GM13976 (cell line): Measurements from ENCODE around the gene SERTAD3.
A peak's percentile ranks its signal among the peaks of the same experiment; 100 is the strongest.

ENCODE experiments used
- DNase-seq: peaks from one replicate; pipeline ENCODE4 v3.0.0; 2012; ENCODE audit warnings: low spot score
- in situ Hi-C: fragments of 300-500 bp; cut with MboI; formaldehyde crosslinking; loops from one replicate; pipeline ENCODE4 v1.12.0; 2022; ENCODE audit warnings: low sequenced_read_pairs, mixed read lengths, inconsistent platforms; ENCODE audit not compliant: unreplicated experiment
- TF ChIP-seq, protein P1 (sequence below): IDR thresholded peaks from 2 replicates; pipeline ENCODE4 v1.5.1; 2012; ENCODE audit warnings: borderline replicate concordance, mild to moderate bottlenecking; ENCODE audit not compliant: insufficient read depth; ENCODE audit errors: extremely low read depth, missing control alignments, control extremely low read depth

The SERTAD3 gene

DNA sequence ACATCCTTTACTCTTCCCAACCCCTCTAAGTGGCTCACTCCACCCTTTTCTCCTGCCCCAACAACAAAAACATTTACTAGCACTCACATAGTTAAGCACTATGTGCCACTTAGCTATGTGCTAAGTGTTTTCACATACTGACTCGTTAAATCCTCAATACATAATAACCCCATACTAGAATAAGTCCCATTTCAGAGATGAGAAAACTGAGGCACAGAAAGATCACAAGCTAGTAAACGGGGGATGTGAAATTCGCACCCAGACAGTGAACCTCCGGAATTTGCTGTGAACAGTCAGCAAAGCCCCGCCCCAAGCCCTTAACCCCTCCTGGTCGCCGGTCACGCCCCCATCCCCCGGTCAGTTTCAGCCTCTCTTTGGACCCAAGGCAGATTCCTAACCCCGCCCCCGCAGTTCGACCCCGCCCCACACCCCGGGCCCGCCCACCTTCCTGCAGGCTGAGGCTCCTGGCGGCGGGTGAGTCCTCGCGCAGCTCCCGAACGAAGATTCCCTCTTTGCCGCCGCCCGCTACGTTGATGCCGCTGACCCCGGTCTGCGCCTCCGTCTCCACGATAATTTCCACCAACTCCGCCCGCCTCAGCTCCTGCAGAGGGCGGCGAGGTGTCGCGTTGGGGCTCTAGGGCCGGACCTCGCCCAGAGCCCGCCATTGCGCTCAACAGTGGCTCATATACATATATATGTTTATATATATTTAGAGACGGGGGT, 40.7 kb downstream of the SERTAD3 start:
- in situ Hi-C loops = no loop called here
- TF ChIP-seq, protein P1, sequence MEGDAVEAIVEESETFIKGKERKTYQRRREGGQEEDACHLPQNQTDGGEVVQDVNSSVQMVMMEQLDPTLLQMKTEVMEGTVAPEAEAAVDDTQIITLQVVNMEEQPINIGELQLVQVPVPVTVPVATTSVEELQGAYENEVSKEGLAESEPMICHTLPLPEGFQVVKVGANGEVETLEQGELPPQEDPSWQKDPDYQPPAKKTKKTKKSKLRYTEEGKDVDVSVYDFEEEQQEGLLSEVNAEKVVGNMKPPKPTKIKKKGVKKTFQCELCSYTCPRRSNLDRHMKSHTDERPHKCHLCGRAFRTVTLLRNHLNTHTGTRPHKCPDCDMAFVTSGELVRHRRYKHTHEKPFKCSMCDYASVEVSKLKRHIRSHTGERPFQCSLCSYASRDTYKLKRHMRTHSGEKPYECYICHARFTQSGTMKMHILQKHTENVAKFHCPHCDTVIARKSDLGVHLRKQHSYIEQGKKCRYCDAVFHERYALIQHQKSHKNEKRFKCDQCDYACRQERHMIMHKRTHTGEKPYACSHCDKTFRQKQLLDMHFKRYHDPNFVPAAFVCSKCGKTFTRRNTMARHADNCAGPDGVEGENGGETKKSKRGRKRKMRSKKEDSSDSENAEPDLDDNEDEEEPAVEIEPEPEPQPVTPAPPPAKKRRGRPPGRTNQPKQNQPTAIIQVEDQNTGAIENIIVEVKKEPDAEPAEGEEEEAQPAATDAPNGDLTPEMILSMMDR = no peak
- peak; percentile 98 for DNase-seq

DNA sequence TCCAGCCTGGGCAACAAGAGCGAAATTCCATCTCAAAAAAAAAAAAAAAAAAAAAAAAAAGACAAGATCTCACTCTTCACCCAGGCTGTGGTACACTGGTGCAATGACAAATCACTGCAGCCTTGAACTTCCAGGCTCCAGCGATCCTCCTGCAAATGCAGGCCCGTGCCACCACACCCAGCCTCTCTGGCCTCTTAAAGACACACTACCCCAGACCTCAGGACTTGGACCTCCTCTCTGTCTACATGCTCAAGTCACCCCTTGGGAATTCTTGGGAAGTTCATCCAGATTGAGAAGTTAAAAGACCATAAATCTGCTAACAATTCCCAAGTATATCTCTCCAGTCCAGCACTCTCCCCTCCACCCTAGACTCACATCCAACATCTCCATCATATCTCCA, 43.6 kb downstream of the SERTAD3 start:
- TF ChIP-seq, protein P1 = no peak
- in situ Hi-C loops = no loop called here
- no peak for DNase-seq

DNA sequence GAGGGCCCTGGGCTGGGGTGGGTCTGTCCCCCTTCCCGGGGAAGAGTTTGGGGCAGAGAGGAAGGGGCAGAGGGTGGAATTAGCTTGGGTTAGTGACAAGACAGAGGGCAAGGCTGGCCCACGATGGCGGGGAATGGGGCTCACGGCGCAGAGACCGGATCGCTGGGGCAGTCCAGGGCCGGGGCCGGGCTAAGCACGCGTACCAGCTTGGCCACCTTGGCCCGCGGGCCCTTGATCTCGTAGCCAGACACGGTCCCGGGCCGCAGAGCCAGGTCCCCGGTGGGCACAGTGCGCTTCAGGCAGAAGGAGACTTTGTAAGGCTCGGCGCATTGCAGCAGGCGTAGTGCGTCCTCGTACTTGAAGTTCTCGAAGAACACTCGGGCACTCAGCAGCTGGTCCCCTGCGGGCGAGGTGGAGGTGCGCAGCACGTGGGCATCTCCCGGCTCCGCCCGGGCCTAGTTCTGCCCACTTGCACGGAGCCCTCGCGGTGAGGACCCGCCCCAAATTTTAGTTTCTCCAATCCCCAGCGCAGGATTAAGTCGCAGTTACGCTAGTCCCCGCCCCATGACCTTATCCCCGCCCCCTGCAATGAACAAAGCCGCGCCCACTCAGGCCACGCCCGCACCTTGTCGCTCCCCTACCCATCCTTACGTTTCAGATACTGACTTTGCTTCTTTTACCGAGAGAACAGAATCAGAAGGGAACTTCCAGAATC, 45.6 kb downstream of the SERTAD3 start:
- TF ChIP-seq, protein P1 = no peak
- in situ Hi-C loops = no loop called here
- peak; percentile 62 for DNase-seq

DNA sequence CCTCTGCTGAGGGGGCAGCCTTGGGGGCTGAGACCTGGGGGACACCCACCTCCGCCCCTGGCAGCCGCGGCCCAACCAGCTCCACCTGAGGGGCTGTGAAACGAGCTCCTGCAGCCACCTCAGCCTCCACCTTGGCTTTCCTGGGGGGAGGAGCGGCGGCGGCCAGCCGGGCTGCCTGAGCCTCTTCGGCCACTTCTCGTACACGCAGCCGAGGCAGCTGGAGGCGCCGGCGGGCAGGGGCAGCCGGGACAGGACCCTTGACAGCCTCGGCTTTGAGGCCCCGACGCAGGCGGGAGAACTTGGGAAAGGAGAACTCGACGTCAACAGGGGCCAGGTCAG, 46.6 kb downstream of the SERTAD3 start:
- in situ Hi-C loops = no loop called here
- TF ChIP-seq, protein P1 = no peak
- no peak for DNase-seq

DNA sequence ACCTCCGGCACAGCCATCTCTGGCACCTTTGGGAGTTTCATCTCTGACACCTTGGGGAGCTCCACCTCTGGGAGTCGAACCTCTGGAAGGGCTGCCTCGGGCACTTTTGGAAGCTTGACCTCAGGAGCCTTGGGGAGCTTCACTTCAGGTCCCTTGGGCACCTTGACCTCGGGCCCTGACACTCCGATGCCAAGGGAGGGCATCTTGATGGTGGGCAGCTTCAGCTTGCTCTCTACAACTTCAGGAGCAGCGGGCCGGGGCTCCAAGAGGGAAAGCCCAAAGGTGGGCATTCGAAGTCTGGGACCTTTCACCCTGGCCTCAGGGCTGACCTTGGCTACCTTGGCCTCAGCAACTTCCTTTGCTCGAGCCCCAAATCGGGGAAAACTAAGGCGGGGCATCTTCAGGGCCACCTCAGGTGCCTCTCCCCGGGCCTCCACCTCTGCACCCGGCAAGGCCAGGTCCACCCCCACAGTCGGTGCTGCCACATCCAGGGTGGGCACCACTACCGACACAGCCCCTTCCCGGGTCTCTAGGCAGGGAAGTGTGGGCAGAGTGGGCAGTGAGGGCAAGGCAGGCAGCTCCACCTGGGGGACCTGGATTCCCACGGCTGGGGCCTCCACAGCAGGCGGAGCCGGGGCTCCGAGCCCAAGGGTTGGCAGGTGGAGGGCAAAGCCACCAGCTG, 47.1 kb downstream of the SERTAD3 start:
- TF ChIP-seq, protein P1 = no peak
- no peak for DNase-seq
- in situ Hi-C loops = no loop called here

DNA sequence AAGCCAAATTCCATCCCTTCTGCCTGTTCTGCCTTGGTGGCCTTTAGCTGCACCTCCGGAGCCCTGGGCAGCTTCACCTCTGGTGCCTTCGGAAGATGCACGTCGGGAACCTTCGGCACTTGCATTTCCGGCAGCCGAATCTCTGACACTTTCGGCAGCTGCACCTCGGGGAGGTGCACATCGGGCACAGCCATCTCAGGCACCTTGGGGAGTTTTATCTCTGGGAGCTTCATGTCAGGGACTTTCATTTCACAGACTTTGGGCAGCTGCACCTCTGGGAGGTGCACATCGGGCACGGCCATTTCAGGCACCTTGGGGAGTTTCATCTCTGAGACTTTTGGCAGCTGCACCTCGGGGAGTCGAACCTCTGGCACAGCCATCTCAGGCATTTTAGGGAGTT, 48.2 kb downstream of the SERTAD3 start:
- in situ Hi-C loops = no loop called here
- DNase-seq = no peak
- TF ChIP-seq, protein P1 = no peak
